GM19193 (cell line): ENCODE measurements around the gene ALKBH6.

Source experiments
- POLR2A ChIP-seq: IDR thresholded peaks from 4 replicates; pipeline ENCODE4 v1.6.1; 2011; ENCODE audit not compliant: insufficient read depth, insufficient read length; ENCODE audit errors: extremely low read depth

Gene ALKBH6

DNA sequence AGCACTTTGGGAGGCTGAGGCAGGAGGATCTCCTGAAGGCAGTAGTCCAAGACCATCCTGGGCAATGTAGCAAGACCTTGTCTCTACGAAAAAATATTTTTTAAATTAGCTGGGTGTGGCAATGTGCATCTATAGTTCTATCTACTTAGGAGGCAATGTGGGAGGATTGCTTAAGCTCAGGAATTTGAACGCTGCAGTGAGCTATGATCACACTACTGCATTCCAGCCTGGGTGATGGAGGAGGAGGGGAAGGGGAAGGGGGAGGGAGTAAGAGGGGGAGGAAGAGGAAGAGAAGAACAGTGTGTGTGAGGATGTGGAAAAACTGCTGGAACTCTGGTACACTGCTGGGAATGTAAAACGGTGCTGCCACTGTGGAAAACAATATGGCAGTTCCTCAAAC lies 27.8 kb upstream of the ALKBH6 start:
- TF ChIP-seq POLR2A: no peak

DNA sequence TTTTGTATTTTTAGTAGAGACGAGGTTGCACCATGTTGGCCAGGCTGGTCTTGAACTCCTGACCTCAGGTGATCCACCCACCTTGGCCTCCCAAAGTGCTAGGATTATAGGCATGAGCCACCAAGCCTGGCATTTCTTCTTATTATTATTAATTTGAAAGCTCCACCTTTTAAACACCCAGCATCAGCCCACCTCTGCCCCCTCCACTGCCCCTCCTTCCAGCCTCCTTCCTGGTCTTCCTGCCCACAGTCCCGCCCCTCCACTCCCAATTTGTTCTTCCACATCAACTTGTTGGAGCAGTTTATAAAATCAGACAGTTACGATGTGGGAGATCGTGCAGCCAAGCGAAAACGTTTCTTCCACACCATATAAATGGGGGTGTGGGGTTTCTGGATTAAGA lies 26.5 kb upstream of the ALKBH6 start:
- no peak for TF ChIP-seq POLR2A

DNA sequence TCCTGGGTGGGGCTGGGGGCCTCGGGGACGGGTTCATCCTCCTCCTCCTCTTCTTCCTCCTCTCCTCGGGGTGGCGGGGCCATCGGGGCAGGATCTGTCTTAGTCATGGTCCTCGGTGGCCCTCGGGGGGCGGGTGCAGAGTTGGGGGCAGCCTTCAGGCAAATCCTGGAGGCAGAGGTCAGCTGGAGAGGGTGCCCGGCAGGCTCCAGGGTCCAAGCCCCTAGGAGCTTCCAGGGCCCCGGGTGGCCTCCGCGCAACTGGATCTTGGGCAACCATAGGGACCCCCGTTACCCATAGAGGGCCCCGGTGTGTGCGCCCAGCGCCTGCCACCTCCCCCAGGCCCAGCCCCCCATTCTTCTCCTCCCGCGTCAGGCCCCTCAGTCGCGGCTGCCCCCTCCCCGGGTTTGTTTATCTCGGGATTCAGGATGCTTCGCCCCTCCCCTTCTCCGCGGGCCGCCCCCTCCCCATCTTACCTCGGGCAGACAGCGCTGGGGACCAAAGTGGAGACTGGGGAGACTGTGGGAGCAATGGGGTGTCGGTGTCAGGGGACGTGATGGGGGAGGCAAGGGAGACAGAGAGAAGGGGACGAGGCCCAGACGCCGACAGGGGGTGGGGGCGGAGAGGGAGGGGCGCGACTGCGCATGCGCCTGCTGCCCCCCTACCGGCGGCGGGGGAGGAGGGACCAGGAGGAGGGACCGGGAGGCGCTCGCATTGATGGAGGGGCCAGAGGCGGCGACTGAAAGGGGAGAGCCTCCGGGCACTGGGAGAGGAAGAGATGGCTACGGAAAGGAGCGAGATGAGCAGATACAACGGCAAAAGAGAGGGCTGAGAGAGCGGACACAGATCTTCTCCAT lies 18.5 kb upstream of the ALKBH6 start, which contains the start of gene CLIP3:
CLIP3 (minus strand) TSS at position 623 of the 854 bp plus-strand sequence; CDS start at position 107, 516 bp downstream.
- no peak for TF ChIP-seq POLR2A

DNA sequence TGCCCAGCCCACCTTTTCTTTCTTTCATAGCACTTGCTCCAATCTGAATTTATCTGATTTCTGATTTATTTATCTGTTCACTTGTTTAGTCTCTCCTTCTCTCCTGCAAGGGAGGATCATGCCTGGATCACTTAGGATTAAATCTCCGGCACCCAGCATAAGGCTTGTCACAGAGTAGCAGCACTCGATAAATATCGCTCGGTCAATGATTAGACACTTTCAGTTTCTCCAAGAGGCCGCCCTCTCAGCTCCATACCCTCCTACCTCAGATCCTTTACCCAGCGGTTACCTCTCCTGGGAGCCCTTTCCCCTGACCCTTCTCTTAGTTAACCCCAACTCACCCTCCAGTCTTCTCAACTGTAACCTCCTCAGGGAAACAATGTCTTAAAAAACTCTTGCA lies 17.3 kb upstream of the ALKBH6 start:
- no peak for TF ChIP-seq POLR2A

DNA sequence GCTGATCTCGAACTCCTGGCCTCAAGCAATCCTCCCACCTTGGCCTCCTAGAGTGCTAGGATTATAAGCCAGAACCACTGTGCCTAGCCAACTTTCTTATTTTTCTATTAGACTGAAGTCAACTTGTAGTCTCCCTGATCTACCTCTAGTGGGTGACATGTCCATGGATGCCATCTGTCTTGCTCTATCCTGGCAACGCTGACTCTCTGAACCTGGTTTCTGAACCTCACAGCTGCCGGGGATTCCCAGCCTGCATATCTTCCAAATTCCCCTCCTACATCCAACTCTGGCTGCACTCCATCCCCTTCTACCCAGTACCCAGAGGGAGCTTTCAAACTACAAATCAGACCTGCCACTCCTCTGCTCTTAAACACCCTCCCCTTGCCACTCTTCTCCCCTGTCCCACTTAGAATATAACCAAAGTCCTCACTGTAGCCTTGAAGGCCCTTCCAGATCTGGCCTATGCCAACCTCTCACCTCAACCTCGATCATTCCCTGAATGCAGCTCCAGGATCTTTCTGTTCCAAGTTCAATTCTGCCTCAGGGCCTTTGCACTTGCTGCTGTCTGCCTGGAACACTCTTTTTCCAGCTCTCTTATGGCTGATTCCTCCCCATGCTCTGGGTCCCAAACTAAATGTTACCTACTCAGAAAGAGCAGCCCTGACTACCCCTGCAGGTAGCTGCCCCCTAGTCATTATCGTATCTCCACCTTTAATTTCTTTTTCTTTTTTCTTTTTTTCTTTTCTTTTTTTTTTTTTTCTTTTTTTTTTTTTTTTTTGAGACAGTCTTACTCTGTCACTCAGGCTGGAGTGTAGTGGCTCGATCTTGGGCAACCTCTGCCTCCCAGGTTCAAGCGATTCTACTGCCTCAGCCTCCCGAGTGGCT lies 16.5 kb upstream of the ALKBH6 start:
- TF ChIP-seq POLR2A: no peak

DNA sequence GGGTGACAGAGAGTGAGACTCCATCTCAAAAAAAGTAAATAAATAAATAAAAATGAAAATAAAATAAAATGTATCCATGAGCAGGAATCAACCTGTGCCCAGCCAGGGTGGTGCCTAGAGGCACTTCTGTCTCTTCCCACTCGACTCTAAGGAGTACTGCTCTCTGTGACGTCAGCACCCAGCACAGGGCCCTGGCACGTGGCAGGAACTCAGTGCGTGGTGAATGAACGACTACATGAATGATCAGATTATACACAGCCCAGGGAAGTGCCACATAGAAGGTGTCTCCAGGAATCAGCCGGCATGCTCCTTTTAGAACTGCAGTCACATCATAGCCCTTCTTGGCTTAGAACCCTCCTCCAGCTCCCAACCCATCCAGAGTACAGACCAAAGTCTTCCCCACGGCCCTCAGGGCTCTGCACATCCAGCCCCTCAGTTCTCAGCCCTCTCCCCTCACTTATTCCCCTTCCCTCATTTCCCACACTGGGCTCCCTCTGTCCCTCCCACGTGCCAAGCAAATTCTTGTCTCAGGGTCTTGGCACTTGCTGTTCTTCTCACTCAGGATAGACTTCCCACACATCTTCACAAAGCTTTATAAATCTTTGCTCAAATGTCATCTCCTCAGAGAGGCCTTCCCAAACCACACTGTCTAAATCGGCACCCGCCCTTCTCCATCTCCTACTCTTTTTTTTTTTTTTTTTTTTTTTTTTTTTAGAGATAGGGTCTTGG lies 14.5 kb upstream of the ALKBH6 start:
- TF ChIP-seq POLR2A: no peak

DNA sequence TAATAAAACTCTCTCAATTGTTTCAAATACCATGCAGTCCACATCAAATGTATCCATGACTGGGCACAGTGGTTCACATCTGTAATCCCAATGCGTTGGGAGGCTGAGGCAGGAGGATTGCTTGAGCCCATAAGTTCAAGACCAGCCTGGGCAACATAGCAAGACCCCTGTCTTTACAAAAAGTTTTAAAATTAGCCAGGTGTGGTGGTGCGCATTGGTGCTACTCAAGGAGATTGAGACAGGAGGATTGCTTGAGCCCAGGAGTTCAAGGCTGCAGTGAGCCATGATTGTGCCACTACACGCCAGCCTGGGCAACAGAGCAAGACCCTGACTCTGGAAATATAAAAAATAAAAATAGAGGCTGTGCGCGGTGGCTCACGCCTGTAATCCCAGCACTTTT lies 13.7 kb upstream of the ALKBH6 start:
- TF ChIP-seq POLR2A: no peak

DNA sequence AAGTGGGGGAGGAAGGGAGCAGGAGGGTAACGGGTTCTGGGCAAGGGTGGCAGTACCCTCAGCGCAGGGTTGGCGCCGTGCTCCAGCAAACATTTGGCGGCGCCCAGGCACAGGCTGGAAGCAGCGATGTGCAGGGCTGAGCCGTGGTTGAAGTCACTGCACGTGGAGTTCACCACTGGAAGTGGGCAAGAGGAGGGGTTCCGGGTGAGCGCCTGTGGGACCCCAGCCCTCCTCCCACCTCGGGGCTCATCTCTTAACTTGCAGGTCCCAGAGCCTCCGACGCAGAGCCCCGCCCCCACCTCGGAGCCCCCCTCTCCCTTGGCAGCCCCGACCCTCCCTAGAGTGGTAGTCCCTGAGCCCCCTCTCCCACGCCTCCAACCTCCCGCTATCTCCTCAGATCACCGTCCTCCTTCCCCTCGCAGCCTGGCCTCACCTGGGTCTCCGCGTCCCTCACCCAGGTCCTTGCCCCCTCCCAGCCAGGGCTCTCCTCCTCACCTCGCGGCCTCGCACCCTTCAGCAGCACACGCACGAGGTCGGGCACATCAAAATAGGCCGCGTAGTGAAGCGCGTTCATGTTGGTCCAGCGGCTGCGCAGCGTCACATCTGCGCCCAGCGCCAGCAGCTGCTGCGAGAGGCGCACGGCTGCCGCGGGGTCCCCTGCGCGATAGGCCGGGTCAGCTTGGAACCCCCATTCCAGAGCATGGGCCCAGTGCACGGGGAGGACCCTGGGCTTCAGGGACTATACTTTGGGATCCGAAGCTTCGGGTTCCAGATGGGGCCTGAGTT lies 12.3 kb upstream of the ALKBH6 start:
- no peak for TF ChIP-seq POLR2A

DNA sequence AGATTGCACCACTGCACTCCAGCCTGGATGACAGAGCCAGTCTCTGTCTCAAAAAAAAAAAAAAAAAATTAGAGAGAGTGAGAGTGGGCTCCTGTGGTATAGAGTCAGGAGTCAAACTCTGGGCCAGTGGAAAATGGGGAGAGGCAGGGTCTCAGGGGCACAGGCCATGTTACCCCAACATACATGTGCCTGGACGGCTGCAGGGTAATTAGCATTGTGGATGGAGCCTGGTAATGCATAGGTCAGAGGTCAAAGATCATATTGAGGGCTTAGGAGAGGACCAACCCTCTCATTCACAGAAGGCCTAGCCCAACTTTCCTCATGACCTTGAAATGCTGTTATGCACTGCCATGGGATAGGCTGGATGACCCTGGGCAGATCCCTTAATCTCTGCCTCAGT lies 11.5 kb upstream of the ALKBH6 start:
- TF ChIP-seq POLR2A: no peak

DNA sequence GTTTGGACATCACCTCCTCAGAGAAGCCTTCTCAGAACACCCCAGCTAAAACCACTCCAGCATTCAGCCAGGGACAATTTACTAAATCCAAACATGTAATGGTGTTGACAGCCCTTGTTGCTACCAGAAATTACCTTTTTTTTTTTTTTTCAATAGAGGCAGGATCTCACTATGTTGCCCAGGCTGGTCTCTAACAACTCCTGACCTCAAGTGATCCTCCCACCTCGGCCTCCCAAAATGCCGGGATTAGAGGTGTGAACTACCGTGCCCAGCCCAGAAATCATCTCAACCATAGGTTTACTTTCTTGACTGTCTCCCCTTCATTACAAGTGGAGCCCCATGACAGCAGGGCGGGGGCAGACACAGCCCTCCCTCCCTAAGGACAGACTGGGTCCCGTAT lies 9.4 kb upstream of the ALKBH6 start:
- no peak for TF ChIP-seq POLR2A

DNA sequence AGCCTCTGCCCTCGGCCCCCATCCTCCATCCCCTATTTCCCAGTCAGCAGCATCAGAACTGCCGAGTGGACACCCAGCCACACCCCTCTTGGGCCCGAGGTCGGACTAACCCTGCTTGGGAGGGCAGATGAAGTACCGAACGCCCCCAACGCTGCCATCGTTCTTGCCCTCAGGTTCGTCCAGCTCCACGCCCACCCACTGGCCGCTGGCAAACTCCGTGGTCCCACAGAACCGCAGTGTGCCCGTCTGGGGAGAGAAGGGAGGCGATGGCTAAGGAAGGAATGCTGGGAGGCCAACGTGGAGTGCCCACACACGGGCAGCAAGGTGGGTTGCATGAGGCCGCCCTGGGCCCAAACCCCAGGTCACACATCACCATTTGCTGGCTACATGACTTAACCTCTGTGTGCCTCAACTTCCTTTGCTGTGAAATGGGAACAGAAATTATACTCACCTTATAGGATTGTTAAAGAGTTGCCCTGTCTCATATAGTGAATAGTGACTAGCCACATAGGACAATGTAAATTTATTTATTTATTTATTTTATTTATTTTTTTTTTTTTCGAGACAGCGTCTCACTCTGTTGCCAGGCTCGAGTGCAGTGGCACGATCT lies 5.2 kb upstream of the ALKBH6 start:
- TF ChIP-seq POLR2A: no peak

DNA sequence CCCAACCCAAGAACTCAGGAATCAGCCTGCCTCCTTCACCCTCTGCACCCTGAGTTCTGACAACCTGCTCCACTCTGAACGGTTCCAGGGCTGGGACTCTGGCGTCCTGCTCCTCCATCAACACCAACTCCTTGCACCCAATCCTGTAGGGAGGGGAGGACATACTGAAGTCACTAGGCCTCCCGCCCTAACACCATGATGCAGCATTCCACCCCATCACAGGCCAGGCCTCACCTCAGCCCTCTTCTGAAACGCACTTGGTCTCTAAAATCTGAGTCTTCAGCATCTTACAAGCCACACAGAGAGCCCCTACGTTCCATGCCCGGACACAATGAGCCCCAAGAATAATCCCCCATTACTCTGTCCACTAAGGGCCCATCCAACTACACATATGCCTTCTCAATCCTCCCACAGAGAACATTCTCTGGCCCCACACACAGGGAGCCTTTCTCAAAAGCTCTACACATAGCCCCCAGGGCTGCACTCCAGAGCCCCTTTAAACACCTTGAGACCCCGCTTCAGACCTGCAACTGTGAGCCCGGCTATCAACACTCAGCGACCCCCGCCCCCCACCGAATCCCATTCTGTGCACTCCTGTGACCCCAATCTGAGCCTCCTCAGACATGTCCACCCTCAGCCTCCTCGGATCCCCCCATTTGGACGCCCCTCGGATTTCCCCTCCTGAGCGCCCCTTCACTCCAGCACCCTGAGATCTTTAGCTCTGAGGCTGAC lies 567 bp downstream of the ALKBH6 start:
- TF ChIP-seq POLR2A: no peak

DNA sequence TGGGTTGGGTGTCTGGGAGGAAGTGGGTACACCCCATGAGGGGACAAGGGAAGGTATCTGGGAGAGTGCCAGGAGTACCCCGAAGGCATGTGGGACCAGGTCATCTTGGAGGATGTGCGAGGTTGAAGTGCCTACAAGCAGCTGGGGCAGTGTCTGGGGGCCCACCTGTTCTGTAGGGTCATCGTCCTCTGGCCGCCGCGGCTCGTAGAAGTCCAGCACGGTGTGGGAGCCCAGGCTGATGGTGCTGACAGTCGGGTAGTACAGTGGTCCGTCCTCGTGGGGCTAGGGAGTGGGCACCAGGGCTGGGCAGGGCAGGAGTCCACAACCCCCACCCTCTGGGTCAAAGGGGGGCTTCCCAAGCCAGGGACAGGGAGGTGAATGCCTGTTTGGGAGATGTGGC lies 3.6 kb downstream of the ALKBH6 start:
- no peak for TF ChIP-seq POLR2A
